ENCODE results near the gene MCUB.
"Not testable (repeated sequence)": the region's sequence is repeated elsewhere in the genome, so short reads cannot be mapped to it uniquely, and the experiment has no call there.

The MCUB gene

GRCh38 chr4:109631532-109632108 is 71.6 kb downstream of the MCUB start:
- DNase-seq = no peak

GRCh38 chr4:109640644-109641043 is 80.6 kb downstream of the MCUB start:
- DNase-seq = no peak

- DNase-seq = no peak
These were observed 86.0 kb downstream of the MCUB start for GRCh38 chr4:109645874-109646710.

- no peak for DNase-seq
These were observed 88.4 kb downstream of the MCUB start for GRCh38 chr4:109648266-109648996.

GRCh38 chr4:109648997-109649575 is 89.0 kb downstream of the MCUB start:
- DNase-seq = no peak

- DNase-seq = no peak
These were observed 89.8 kb downstream of the MCUB start for GRCh38 chr4:109649872-109650271.

- DNase-seq = no peak
These were observed 95.3 kb downstream of the MCUB start for GRCh38 chr4:109655396-109655795.

GRCh38 chr4:109657854-109658418 is 97.9 kb downstream of the MCUB start:
- DNase-seq = no peak

- DNase-seq = no peak
These were observed 98.9 kb downstream of the MCUB start for GRCh38 chr4:109658871-109659410.

- no peak for DNase-seq
These were observed 102.1 kb downstream of the MCUB start for GRCh38 chr4:109662116-109662515.

GRCh38 chr4:109662771-109663170 is 102.7 kb downstream of the MCUB start:
- DNase-seq = no peak

GRCh38 chr4:109665783-109666485 is 105.9 kb downstream of the MCUB start:
- DNase-seq = no peak

- no peak for DNase-seq
These were observed 111.3 kb downstream of the MCUB start for GRCh38 chr4:109671350-109671749.

- no peak for DNase-seq
These were observed 112.3 kb downstream of the MCUB start for GRCh38 chr4:109672169-109672930.

GRCh38 chr4:109673303-109673702 is 113.3 kb downstream of the MCUB start:
- no peak for DNase-seq

- DNase-seq = no peak
These were observed 115.1 kb downstream of the MCUB start for GRCh38 chr4:109675181-109675580.

GRCh38 chr4:109675843-109676242 is 115.8 kb downstream of the MCUB start:
- no peak for DNase-seq

GRCh38 chr4:109676886-109677285 is 116.8 kb downstream of the MCUB start:
- no peak for DNase-seq

- DNase-seq = not testable (repeated sequence)
These were observed 118.4 kb downstream of the MCUB start for GRCh38 chr4:109678472-109678871.

GRCh38 chr4:109678925-109679324 is 118.9 kb downstream of the MCUB start:
- DNase-seq = not testable (repeated sequence)

GRCh38 chr4:109682875-109683274 is 122.8 kb downstream of the MCUB start:
- no peak for DNase-seq
